DND-41 (cell line): ENCODE measurements around the gene ANKK1.

Experiments used
- ATAC-seq: fragments of 200-7000 bp; cut with Tn5 transposase; 3 replicates; pipeline ENCODE4 v1.9.1; 2021; ENCODE audit warnings: low read depth; ENCODE audit not compliant: insufficient read depth
- DNase-seq: peaks from one replicate; pipeline ENCODE4 v3.0.0-alpha.2; 2020
- H2AFZ ChIP-seq: 2 replicates; pipeline ENCODE4 v1.6.0; 2012; ENCODE audit warnings: low read depth, low read length
- H3K27ac ChIP-seq: 2 replicates; pipeline ENCODE4 v1.5.1; 2012; ENCODE audit warnings: low read length, inconsistent platforms
- H3K27me3 ChIP-seq: fragments of 200-600 bp; sonication (generic); 2 replicates; pipeline ENCODE4 v1.6.0; 2012; ENCODE audit warnings: low read length, mild to moderate bottlenecking, inconsistent platforms; ENCODE audit not compliant: insufficient read depth, poor library complexity
- H3K36me3 ChIP-seq: 2 replicates; pipeline ENCODE4 v1.5.1; 2012; ENCODE audit warnings: low read length, inconsistent platforms; ENCODE audit not compliant: insufficient read depth
- H3K4me1 ChIP-seq: 2 replicates; pipeline ENCODE4 v1.5.1; 2012; ENCODE audit warnings: mild to moderate bottlenecking, low read length; ENCODE audit not compliant: insufficient read depth
- H3K4me2 ChIP-seq: 2 replicates; pipeline ENCODE4 v1.6.0; 2012; ENCODE audit warnings: mild to moderate bottlenecking, moderate library complexity, low read length, inconsistent platforms; ENCODE audit not compliant: insufficient read depth
- H3K4me3 ChIP-seq, 2 experiments: fragments of 200-600 bp in 1 of 2; shearing (Covaris generic) in 1 of 2; 2 replicates each; pipeline ENCODE4 v1.5.1; 2012 to 2016; ENCODE audit warnings: inconsistent platforms in 2 of 2, low read length in 2 of 2, mild to moderate bottlenecking in 2 of 2, low read depth in 1 of 2, moderate library complexity in 1 of 2
- H3K79me2 ChIP-seq: 2 replicates; pipeline ENCODE4 v1.6.0; 2012; ENCODE audit warnings: low read length, inconsistent platforms; ENCODE audit not compliant: insufficient read depth
- H3K9ac ChIP-seq: 2 replicates; pipeline ENCODE4 v1.6.0; 2012; ENCODE audit warnings: low read depth, mild to moderate bottlenecking, inconsistent platforms, low read length, moderate library complexity
- H3K9me3 ChIP-seq: 2 replicates; pipeline ENCODE4 v1.5.1; 2012; ENCODE audit warnings: low read length, moderate library complexity, mild to moderate bottlenecking, inconsistent platforms; ENCODE audit not compliant: insufficient read depth, severe bottlenecking
- H4K20me1 ChIP-seq: 2 replicates; pipeline ENCODE4 v1.6.0; 2012; ENCODE audit warnings: low read length; ENCODE audit not compliant: insufficient read depth
- EZH2 ChIP-seq: IDR thresholded peaks from 3 replicates; pipeline ENCODE4 v1.6.1; 2012; ENCODE audit warnings: borderline replicate concordance, low read depth, mild to moderate bottlenecking, moderate library complexity, low read length, inconsistent platforms; ENCODE audit not compliant: severe bottlenecking
- TF ChIP-seq, protein P1 (sequence below): IDR thresholded peaks from 2 replicates; pipeline ENCODE4 v1.5.1; 2012; ENCODE audit warnings: borderline replicate concordance, low read length, moderate library complexity, mild to moderate bottlenecking; ENCODE audit not compliant: poor library complexity, severe bottlenecking; ENCODE audit errors: extremely low read depth

The ANKK1 gene

DNA sequence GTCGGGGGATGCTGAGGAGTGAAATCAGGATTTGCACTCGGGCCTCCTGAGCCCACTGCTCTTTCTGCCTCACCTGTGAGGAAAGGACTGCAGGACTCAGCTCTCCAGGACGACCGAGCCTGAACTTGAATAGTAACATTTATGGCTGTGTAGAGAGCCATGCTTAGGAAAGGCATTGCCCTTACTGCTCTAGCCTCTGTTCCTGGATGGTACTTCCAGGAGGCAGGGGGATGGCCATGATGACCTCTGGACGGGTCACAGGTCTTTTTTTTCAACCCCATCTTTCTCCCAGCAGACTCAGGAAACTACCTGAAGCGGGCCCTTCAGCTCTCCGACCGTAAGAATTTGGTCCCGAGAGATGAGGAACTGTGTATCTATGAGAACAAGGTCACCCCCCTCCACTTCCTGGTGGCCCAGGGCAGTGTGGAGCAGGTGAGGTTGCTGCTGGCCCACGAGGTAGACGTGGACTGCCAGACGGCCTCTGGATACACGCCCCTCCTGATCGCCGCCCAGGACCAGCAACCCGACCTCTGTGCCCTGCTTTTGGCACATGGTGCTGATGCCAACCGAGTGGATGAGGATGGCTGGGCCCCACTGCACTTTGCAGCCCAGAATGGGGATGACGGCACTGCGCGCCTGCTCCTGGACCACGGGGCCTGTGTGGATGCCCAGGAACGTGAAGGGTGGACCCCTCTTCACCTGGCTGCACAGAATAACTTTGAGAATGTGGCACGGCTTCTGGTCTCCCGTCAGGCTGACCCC is 11.3 kb downstream of the ANKK1 start:
- no peak overlapping the region for H3K4me2 ChIP-seq
- H3K4me1 ChIP-seq, result no peaks in the 10 kb centered on the region
- H3K36me3 ChIP-seq, result no peaks in the 10 kb centered on the region
- H3K9me3 ChIP-seq, result no peaks in the 10 kb centered on the region
- H3K79me2 ChIP-seq, result no peaks in the 10 kb centered on the region
- H3K4me3 ChIP-seq, result no peak overlapping the region
- H3K27me3 ChIP-seq, result peaks cover 1% of the 10 kb centered on the region
- ATAC-seq (no peak), DNase-seq (no peak)
- no peak overlapping the region for H2AFZ ChIP-seq
- no peak overlapping the region for H3K9ac ChIP-seq
- no peaks in the 10 kb centered on the region for H4K20me1 ChIP-seq
- TF ChIP-seq, protein P1, sequence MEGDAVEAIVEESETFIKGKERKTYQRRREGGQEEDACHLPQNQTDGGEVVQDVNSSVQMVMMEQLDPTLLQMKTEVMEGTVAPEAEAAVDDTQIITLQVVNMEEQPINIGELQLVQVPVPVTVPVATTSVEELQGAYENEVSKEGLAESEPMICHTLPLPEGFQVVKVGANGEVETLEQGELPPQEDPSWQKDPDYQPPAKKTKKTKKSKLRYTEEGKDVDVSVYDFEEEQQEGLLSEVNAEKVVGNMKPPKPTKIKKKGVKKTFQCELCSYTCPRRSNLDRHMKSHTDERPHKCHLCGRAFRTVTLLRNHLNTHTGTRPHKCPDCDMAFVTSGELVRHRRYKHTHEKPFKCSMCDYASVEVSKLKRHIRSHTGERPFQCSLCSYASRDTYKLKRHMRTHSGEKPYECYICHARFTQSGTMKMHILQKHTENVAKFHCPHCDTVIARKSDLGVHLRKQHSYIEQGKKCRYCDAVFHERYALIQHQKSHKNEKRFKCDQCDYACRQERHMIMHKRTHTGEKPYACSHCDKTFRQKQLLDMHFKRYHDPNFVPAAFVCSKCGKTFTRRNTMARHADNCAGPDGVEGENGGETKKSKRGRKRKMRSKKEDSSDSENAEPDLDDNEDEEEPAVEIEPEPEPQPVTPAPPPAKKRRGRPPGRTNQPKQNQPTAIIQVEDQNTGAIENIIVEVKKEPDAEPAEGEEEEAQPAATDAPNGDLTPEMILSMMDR, result no peak
- TF ChIP-seq EZH2, result no peak
- no peak overlapping the region for H3K27ac ChIP-seq

DNA sequence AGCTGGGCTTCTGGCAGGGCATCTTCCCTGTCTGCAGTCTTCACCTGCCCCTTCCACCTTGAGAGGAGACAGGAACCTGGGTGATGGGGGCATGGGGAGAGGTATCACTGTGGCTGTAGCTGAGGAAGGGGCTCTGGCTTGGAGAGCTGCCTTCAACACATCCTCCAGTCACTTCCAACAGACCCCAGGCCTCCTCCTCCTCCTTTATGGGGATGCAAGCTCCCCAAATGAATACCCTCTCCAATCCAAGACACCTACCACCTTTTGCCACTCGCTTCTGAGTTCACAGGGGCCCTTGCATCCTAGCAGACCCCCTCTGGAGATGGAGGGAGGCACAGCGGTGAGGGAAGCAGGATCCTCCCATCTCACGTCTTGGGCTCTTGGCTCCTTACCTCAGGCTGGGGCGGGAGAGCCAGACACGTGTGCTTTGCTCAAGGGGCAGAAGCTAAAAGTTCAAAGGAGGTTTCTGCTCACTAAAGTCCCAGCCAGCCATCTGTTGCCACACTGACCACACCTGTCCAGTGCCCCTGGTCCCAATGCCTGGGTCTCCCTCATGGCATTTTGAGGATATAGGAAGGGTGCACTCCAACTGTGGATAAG is 13.2 kb downstream of the ANKK1 start:
- H3K4me3 ChIP-seq, result no peak overlapping the region
- no peaks in the 10 kb centered on the region for H4K20me1 ChIP-seq
- H3K27me3 ChIP-seq, result peaks cover 4% of the 10 kb centered on the region
- H3K79me2 ChIP-seq, result no peaks in the 10 kb centered on the region
- H3K9ac ChIP-seq, result no peak overlapping the region
- no peak overlapping the region for H3K27ac ChIP-seq
- no peak overlapping the region for H2AFZ ChIP-seq
- H3K4me1 ChIP-seq, result no peaks in the 10 kb centered on the region
- ATAC-seq, result no peak
- TF ChIP-seq EZH2, result no peak
- TF ChIP-seq, protein P1, result no peak
- DNase-seq, result no peak
- H3K9me3 ChIP-seq, result no peaks in the 10 kb centered on the region
- no peak overlapping the region for H3K4me2 ChIP-seq
- H3K36me3 ChIP-seq, result no peaks in the 10 kb centered on the region

DNA sequence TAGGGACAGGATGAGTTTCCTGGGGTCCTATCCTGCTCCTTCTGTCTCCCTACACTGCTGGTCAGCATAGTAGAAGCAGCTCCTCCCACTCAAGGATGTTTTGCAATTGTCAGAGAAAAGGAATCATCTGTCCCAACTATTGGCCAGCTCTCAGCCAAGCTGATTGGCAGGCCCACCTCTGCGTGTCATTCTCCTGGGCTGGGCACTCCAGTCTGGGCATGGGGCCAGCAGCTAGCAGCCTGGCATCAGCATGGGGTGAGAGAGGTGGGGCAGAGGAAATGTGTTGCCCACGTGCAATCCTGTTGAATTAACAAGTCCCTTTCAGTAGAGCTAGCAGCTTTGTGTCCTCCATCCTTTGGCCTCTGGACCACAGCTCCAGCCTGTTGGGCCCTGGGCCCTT is 14.1 kb downstream of the ANKK1 start:
- Histone ChIP-seq H3K9ac (no peak overlapping the region), H3K79me2 (no peaks in the 10 kb centered on the region), H3K4me3 (no peak overlapping the region), H2AFZ (no peak overlapping the region), H3K27ac (no peak overlapping the region), H3K4me1 (no peaks in the 10 kb centered on the region), H3K9me3 (no peaks in the 10 kb centered on the region), H3K27me3 (peaks cover 4% of the 10 kb centered on the region), H3K4me2 (no peak overlapping the region), H4K20me1 (no peaks in the 10 kb centered on the region), H3K36me3 (no peaks in the 10 kb centered on the region)
- TF ChIP-seq, protein P1, result no peak
- TF ChIP-seq EZH2, result no peak
- DNase-seq (no peak), ATAC-seq (no peak)
